Measurements from ENCODE around the gene RIN2. TPM values are rescaled to one million over a fixed set of nuclear protein-coding genes. Genes with fewer than 3 reads are reported as not detected.

The RIN2 gene
- total RNA-seq, 1 experiment from 2014 or later = 1.0 TPM

GRCh38 chr20:19737025-19737424 lies 21.0 kb upstream of the RIN2 start:
- Histone ChIP-seq H3K56ac (ENCODE audit: insufficient read length, low read depth, low read length) (no peak overlapping the region), H4K8ac (replicated peaks; ENCODE audit: insufficient read length, low read depth, low read length) (no peak overlapping the region), H2BK5ac (ENCODE audit: insufficient read length, low read length) (no peak overlapping the region), H3K4me2 (ENCODE audit: insufficient read depth, insufficient read length, low read length) (no peak overlapping the region), H3K27me3 (ENCODE audit: insufficient read depth, low read length) (no peaks in the 10 kb centered on the region), H3K4me1 (ENCODE audit: insufficient read depth, low read length) (no peaks in the 10 kb centered on the region), H3K14ac (ENCODE audit: insufficient read depth, low read length) (no peak overlapping the region), H4K91ac (ENCODE audit: insufficient read length, low read depth, low read length) (no peak overlapping the region), H2BK15ac (ENCODE audit: low read depth, low read length) (no peak overlapping the region), H2BK120ac (ENCODE audit: low read depth, low read length, poor library complexity, severe bottlenecking) (no peak overlapping the region), H2BK12ac (ENCODE audit: insufficient read length, low read depth, low read length) (no peak overlapping the region), H3K23ac (ENCODE audit: insufficient read length, low read depth, low read length) (no peak overlapping the region), H3T11ph (ENCODE audit: low read length) (no peak overlapping the region), H3K9me3 (ENCODE audit: control insufficient read depth, low read depth, low read length) (no peaks in the 10 kb centered on the region), H3K18ac (ENCODE audit: insufficient read length, low read depth, low read length) (no peak overlapping the region), H2AK5ac (ENCODE audit: insufficient read length, low read length) (no peak overlapping the region), H2BK20ac (ENCODE audit: low read depth, low read length, poor library complexity, severe bottlenecking) (no peak overlapping the region), H3K79me1 (ENCODE audit: insufficient read depth, low read depth, low read length, poor library complexity, severe bottlenecking) (no peaks in the 10 kb centered on the region), H3K27ac (ENCODE audit: insufficient read length, low read depth, low read length) (no peak overlapping the region), H3K79me2 (ENCODE audit: insufficient read depth, low read length) (no peaks in the 10 kb centered on the region), H4K5ac (ENCODE audit: insufficient read length, low read depth, low read length) (no peak overlapping the region), H3K4ac (ENCODE audit: low read depth, low read length) (no peak overlapping the region), H3K9ac (ENCODE audit: extremely low read depth, insufficient read length, low read length) (no peak overlapping the region), H4K20me1 (ENCODE audit: control insufficient read depth, insufficient read depth, insufficient read length) (no peaks in the 10 kb centered on the region), H2AFZ (ENCODE audit: low read length) (no peak overlapping the region), H3K23me2 (ENCODE audit: insufficient read length, low read depth, low read length, poor library complexity, severe bottlenecking) (no peaks in the 10 kb centered on the region)
- no peaks in the 10 kb centered on the region for H3K36me3 Mint-ChIP-seq (ENCODE audit: insufficient read depth in 1 of 3, low read depth in 3 of 3)
- no peak for TF ChIP-seq CTCF (conservative IDR thresholded peaks at IDR 0.05)
- no peak overlapping the region for H3K27ac Mint-ChIP-seq
- no peak for DNase-seq
- peaks cover 2% of the 10 kb centered on the region; the same call in 1 of the 2 replicates for H3K27me3 Mint-ChIP-seq (ENCODE audit: low read depth)
- H3K4me1 Mint-ChIP-seq = peaks cover 8 to 11% of the 10 kb centered on the region in 2 experiments
- no peaks in the 10 kb centered on the region for H3K9me3 Mint-ChIP-seq
- H3K4me3 Mint-ChIP-seq = no peak overlapping the region
- WGBS (ENCODE audit: extremely low coverage, insufficient read length, low lambda C conversion rate) = no CpG with 5 or more reads among the region's 4 CpGs

Data from H9 (cell line).